Activated CD4-positive, alpha-beta memory T cell treated with anti-CD3 and anti-CD28 coated beads, Interleukin-2, amount 10 ng/mL, durations not matched to agents 7 days and 5 days (primary cell): ENCODE data around the gene LMTK2. TPM values are rescaled to one million over a fixed set of nuclear protein-coding genes. Genes with fewer than 3 reads are reported as not detected.

Experiments used
- CTCF ChIA-PET: fragments of 350-600 bp; sonication (Branson Sonifier 250); formaldehyde crosslinking; loops from one replicate; lab custom pipeline; 2021; ENCODE audit warnings: antibody characterized with exemption, inconsistent platforms; lab: Charles Lee
- POLR2A ChIA-PET: fragments of 350-600 bp; sonication (Branson Sonifier 250); formaldehyde crosslinking; loops from one replicate; lab custom pipeline; 2021; ENCODE audit warnings: antibody characterized with exemption; lab: Charles Lee
- DNase-seq: peaks from one replicate; pipeline ENCODE4 v3.0.0-alpha.2; 2020
- H3K27ac Mint-ChIP-seq: one replicate; pipeline ENCODE4 v1.8.0; 2021; ENCODE audit warnings: mild to moderate bottlenecking, mixed read lengths
- H3K27me3 Mint-ChIP-seq: one replicate; pipeline ENCODE4 v1.8.0; 2021; ENCODE audit warnings: mixed read lengths
- H3K36me3 Mint-ChIP-seq: one replicate; pipeline ENCODE4 v1.8.0; 2021; ENCODE audit warnings: low read depth, mixed read lengths
- H3K4me1 Mint-ChIP-seq: one replicate; pipeline ENCODE4 v1.8.0; 2021; ENCODE audit warnings: mixed read lengths
- H3K4me3 Mint-ChIP-seq: one replicate; pipeline ENCODE4 v1.8.0; 2021; ENCODE audit warnings: mild to moderate bottlenecking, mixed read lengths
- H3K9me3 Mint-ChIP-seq: one replicate; pipeline ENCODE4 v1.8.0; 2021; ENCODE audit warnings: mixed read lengths
- total RNA-seq, 2 experiments: library from RNA; stranded (reverse); gene quantifications; one replicate each; pipeline ENCODE4 v1.2.3, GENCODE V29; 2021

Gene LMTK2
- total RNA-seq, 2 experiments from 2014 or later: 10.0 to 11.6 TPM

DNA sequence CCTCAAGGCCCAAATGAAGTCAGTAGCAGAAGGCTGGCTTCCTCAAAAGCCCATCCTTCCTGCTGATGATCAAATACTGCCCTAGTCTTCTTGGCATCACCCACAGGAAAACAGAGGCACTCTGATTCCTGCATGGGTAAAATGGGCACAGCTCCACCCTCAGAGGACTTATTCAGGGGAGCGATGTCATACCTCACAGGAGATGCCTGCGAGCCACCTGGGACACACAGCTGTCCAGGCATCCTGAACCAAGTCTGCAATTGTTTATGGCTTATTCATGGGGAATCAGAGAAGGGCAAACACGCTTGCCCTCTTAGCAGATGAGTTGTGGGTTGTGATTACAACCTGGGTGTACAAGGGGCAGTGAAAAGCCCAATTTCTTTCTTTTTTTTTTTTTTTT is 22.0 kb upstream of the LMTK2 start:
- no peaks in the 10 kb centered on the region for H3K4me1 Mint-ChIP-seq
- ChIA-PET POLR2A (no interaction called here), CTCF (no interaction called here)
- H3K4me3 Mint-ChIP-seq: no peak overlapping the region
- H3K9me3 Mint-ChIP-seq: no peaks in the 10 kb centered on the region
- peaks cover 7% of the 10 kb centered on the region for H3K27me3 Mint-ChIP-seq
- H3K27ac Mint-ChIP-seq: no peak overlapping the region
- H3K36me3 Mint-ChIP-seq: no peaks in the 10 kb centered on the region
- DNase-seq: no peak

DNA sequence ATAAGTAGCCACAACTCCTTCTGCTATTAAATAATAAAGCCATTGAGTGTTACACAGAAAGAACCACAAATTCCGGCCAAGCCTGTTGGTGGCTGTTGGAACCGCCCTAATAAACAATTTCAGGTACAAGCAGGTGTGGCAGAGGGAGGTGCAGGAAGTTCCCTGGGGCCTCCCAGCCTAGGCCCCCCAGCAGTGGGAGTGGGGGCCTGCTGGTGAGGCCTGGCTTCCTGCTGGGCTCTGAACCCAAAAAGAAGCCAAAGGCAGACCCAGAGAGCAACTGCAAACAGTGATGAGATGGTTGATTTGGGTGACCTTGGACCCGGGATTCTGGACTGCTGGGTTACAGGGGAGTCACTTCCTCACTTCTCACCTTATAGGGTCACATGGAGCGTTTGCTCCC is 21.0 kb upstream of the LMTK2 start:
- no peak overlapping the region for H3K27ac Mint-ChIP-seq
- ChIA-PET CTCF (no interaction called here), POLR2A (no interaction called here)
- H3K4me3 Mint-ChIP-seq: no peak overlapping the region
- H3K27me3 Mint-ChIP-seq: no peaks in the 10 kb centered on the region
- H3K4me1 Mint-ChIP-seq: no peaks in the 10 kb centered on the region
- no peaks in the 10 kb centered on the region for H3K9me3 Mint-ChIP-seq
- H3K36me3 Mint-ChIP-seq: no peaks in the 10 kb centered on the region
- DNase-seq: no peak

DNA sequence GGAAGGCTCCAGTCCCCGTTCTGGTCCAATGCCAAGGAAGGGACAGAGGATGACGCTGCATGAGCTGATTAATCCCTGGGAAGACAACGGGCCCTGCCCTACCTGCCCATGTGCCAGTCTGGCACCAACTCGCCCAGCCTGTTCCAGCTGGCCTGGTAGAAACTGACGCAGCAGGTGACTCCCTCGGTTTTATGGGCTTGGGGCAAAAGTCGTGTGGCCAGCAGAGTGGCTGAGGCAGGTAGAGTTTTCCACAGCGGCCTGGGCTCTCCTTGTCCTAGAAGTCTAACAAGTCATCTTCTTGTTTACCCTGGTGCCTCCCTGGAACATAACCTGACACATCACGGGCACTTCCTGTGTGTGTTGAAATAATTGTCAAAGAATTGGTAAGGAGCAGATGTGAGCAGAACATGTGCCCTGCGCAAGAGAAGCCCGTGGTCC is 20.4 kb upstream of the LMTK2 start:
- CTCF ChIA-PET: no interaction called here
- POLR2A ChIA-PET: no interaction called here

DNA sequence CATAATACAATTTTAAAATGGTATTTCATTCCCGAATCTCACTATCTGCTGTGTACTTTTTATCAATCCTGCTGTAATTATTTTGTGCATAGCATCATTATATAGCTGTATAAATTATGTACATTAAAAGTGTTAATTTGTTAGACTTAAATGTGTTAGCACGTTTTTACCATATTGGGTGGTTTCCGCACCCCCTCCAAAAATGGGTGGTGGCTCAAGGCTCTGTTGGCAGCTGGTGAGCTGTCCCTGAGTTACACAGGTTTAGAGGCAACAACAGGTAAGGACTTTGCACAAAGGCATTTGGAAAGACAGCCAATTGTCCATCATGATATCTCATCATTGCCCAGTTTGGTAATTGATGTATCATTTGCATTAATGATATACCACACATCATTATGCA is 18.6 kb upstream of the LMTK2 start:
- CTCF ChIA-PET: no interaction called here
- H3K36me3 Mint-ChIP-seq: no peaks in the 10 kb centered on the region

More for the DNA sequence above, 20.4 kb upstream of the LMTK2 start:
- no peak overlapping the region for H3K27ac Mint-ChIP-seq
- no peak overlapping the region for H3K4me3 Mint-ChIP-seq
- H3K27me3 Mint-ChIP-seq: peaks cover 3% of the 10 kb centered on the region
- DNase-seq: no peak
- no peaks in the 10 kb centered on the region for H3K9me3 Mint-ChIP-seq
- H3K36me3 Mint-ChIP-seq: no peaks in the 10 kb centered on the region
- H3K4me1 Mint-ChIP-seq: no peaks in the 10 kb centered on the region

DNA sequence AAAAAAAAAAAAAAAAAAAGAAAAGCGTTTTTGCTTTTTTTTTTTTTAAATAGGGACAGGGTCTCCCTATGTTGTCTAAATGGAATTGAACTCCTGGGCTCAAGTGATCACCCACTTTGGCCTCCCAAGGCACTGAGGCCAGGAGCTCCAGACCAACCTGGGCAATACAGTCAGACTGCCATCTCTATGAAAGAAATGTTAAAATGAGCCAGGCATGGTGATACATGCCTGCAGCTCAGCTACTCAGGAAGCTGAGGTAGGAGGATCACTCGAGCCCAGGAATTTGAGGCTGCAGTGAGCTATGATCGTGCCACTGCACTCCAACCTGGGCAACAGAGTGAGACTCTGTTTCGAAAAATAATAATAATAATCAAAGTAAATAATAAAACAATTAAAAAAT is 16.5 kb upstream of the LMTK2 start:
- Mint-ChIP-seq H3K27me3 (peaks cover 12% of the 10 kb centered on the region), H3K9me3 (no peaks in the 10 kb centered on the region), H3K27ac (no peak overlapping the region), H3K4me1 (no peaks in the 10 kb centered on the region), H3K4me3 (no peak overlapping the region), H3K36me3 (no peaks in the 10 kb centered on the region)
- CTCF ChIA-PET: interaction anchor here (0.7 kb wide), 1 partner anchor 28 kb away, joined by 7 read pairs; no protein-coding TSS in a partner anchor
- DNase-seq: no peak
- POLR2A ChIA-PET: no interaction called here

More for the DNA sequence above, 18.6 kb upstream of the LMTK2 start:
- peaks cover 3% of the 10 kb centered on the region for H3K27me3 Mint-ChIP-seq
- POLR2A ChIA-PET: no interaction called here
- no peak for DNase-seq
- H3K27ac Mint-ChIP-seq: no peak overlapping the region
- no peaks in the 10 kb centered on the region for H3K9me3 Mint-ChIP-seq
- no peaks in the 10 kb centered on the region for H3K4me1 Mint-ChIP-seq
- H3K4me3 Mint-ChIP-seq: no peak overlapping the region

DNA sequence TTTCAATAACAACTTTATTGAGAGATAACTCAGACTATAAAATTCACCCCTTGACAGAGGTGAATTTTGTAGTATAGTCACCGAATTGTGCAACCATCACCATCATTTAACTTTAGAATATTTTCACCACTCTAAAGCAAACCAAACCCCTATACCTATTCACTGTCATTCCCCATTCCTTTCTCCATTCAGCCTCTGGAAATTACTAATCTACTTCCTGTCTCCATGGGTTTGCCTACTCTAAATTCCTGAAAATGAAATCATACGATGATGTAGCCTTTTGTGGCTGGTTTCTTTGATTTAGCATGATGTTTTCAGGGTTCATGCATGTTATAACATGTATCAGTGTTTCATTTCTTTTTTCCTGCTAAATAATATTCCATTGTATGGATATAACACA is 15.6 kb upstream of the LMTK2 start:
- ChIA-PET CTCF (no interaction called here), POLR2A (no interaction called here)
- Mint-ChIP-seq H3K9me3 (peaks cover 2% of the 10 kb centered on the region), H3K27me3 (peaks cover 15% of the 10 kb centered on the region), H3K36me3 (no peaks in the 10 kb centered on the region), H3K27ac (no peak overlapping the region), H3K4me1 (no peaks in the 10 kb centered on the region), H3K4me3 (no peak overlapping the region)
- DNase-seq: no peak

DNA sequence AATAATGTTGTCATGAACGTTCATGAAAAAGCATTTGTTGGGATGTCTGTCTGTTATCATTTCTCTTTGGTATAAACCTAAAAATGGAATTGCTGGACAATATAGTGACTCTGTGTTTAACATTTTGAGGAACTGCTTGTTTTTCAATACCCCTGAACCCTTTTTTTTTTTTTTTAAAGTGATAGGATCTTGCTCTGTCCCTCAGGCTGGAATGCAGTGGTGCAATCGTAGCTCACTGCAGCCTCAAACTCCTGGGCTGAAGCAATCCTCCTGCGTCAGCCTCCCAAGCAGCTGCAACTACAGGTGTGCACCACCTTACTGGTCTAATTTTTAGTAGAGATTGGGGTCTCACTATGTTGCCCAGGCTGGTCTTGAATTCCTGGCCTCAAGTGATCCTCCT is 15.1 kb upstream of the LMTK2 start:
- Mint-ChIP-seq H3K27ac (no peak overlapping the region), H3K4me3 (no peak overlapping the region), H3K36me3 (no peaks in the 10 kb centered on the region), H3K27me3 (peaks cover 15% of the 10 kb centered on the region), H3K4me1 (no peaks in the 10 kb centered on the region), H3K9me3 (peaks cover 4% of the 10 kb centered on the region)
- ChIA-PET CTCF (no interaction called here), POLR2A (no interaction called here)
- DNase-seq: no peak

DNA sequence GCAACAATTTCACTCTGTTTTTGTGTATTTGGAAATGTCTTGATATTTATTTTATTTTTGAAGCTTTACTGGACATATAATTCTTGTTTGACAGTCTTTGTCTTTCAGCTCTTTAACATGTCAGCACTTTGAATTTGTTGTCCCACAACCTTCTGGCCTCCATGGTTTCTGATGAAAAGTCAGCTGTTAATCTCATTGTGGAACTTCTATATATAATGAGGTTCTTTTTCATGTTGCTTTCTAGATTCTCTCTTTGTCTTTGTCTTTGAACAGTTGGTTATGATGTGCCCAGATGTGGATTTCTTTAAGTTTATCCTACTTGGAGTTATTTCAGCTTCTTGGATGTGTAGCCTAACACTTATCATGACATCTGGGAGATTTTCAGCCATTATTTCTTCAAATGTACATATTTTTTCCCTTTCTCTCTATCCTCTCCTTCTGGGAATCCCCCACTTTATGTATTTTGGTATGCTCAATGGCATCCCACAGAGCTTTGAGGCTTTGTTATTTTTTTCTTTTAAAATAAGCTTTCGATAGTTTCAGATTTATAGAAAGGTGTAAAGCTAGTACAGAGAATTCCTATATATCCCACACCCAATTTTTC is 9.5 kb upstream of the LMTK2 start:
- CTCF ChIA-PET: interaction anchor here (1.0 to 2.2 kb wide), 4 partner anchors 9 to 72 kb away, joined by 3 to 6 read pairs (median 3); partner anchors contain the start of gene LMTK2
- H3K9me3 Mint-ChIP-seq: peaks cover 29% of the 10 kb centered on the region
- no peak overlapping the region for H3K4me3 Mint-ChIP-seq
- no peak for DNase-seq
- no peaks in the 10 kb centered on the region for H3K4me1 Mint-ChIP-seq
- POLR2A ChIA-PET: interaction anchor here (0.6 kb wide), 1 partner anchor 36 kb away, joined by 3 read pairs; no protein-coding TSS in a partner anchor
- no peaks in the 10 kb centered on the region for H3K36me3 Mint-ChIP-seq
- no peak overlapping the region for H3K27ac Mint-ChIP-seq
- H3K27me3 Mint-ChIP-seq: peaks cover 31% of the 10 kb centered on the region

DNA sequence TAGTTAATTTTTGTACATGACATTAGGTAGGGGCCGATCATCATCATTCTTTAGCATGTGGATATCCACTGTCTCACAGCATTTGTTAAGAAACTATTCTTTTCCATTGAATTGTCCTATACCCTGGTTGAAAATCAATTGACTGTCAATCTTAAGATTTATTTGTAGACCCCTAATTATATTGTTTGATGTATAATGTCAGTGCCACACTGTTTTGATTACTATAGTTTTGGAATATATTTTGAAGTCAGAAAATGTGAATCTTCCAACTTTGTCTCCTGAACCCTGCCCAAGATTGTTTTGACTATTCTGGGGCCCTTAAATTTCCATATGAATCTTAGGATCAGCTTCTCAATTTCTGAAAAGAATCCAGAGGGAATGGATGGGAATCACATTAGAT is 6.6 kb upstream of the LMTK2 start:
- H3K4me3 Mint-ChIP-seq: no peak overlapping the region
- DNase-seq: no peak
- ChIA-PET CTCF (no interaction called here), POLR2A (no interaction called here)
- peaks cover 22% of the 10 kb centered on the region for H3K27me3 Mint-ChIP-seq
- H3K9me3 Mint-ChIP-seq: peaks cover 29% of the 10 kb centered on the region
- H3K36me3 Mint-ChIP-seq: no peaks in the 10 kb centered on the region
- H3K27ac Mint-ChIP-seq: no peak overlapping the region
- H3K4me1 Mint-ChIP-seq: no peaks in the 10 kb centered on the region

DNA sequence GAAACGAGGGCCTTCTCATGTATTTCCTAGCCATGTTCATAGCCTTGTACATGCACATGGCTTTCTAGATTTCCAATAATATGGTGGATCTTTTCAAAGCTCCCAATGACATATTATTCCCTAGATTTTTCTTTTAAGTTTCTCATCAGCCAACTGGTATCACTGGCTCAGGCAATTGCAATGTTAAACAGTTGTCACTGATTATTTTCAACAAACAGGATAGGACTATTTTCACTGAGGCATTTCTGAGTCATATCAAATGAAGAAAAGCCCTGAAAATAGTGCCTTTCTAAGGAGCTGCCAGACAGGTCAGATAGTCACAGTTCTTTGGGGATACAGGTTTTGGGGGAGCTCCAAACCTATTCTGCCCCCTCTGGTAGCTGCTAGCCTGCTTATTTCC is 4.5 kb upstream of the LMTK2 start:
- ChIA-PET CTCF (interaction anchor here (0.9 to 1.1 kb wide), 2 partner anchors 22 to 64 kb away, joined by 3 read pairs; no protein-coding TSS in a partner anchor), POLR2A (interaction anchor here (0.8 kb wide), 1 partner anchor 67 kb away, joined by 3 read pairs; no protein-coding TSS in a partner anchor)
- H3K36me3 Mint-ChIP-seq: no peaks in the 10 kb centered on the region
- H3K9me3 Mint-ChIP-seq: peaks cover 19% of the 10 kb centered on the region
- H3K27me3 Mint-ChIP-seq: peaks cover 16% of the 10 kb centered on the region
- H3K27ac Mint-ChIP-seq: no peak overlapping the region
- no peak for DNase-seq
- peaks cover 3% of the 10 kb centered on the region for H3K4me1 Mint-ChIP-seq
- no peak overlapping the region for H3K4me3 Mint-ChIP-seq

DNA sequence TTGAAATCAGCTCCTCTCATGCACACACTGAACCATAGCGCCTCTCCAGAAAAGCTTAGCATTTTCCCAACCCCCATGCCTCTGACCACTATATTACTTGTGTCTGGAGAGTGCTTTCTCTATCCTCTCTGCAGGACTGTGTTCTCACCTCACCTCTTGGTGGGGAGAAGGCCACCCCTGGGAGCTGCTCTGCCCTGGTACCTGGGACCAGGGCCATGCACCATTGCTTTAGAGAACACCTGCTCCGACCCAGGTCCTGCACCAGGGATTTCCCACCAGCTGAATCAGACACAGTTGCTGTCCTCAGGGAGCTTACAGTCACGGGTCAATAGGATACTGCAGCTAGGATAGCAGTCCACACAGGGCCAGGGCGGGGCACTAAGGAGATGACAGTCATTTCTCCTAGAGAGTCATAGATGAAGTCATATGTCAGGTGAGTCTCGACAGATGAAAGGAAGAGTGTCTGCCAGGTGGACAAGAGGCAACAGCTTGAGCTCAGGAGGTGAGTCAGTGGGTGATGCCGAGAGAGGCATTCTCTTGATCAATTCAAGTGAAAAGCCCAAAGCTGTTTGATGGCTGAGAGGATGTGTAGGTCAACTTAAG is 619 bp upstream of the LMTK2 start:
- Mint-ChIP-seq H3K27ac (no peak overlapping the region), H3K36me3 (no peaks in the 10 kb centered on the region), H3K4me1 (peaks cover 21% of the 10 kb centered on the region), H3K9me3 (peaks cover 6% of the 10 kb centered on the region), H3K4me3 (peak overlapping the region; percentile 98), H3K27me3 (peaks cover 1% of the 10 kb centered on the region)
- POLR2A ChIA-PET: interaction anchor here (0.9 to 1.8 kb wide), 2 partner anchors 14 to 61 kb away, joined by 3 to 14 read pairs; no protein-coding TSS in a partner anchor
- CTCF ChIA-PET: interaction anchor here (0.6 to 3.5 kb wide), 15 partner anchors 8 to 144 kb away, joined by 3 to 67 read pairs (median 4); no protein-coding TSS in a partner anchor
- DNase-seq: peak; percentile 17

DNA sequence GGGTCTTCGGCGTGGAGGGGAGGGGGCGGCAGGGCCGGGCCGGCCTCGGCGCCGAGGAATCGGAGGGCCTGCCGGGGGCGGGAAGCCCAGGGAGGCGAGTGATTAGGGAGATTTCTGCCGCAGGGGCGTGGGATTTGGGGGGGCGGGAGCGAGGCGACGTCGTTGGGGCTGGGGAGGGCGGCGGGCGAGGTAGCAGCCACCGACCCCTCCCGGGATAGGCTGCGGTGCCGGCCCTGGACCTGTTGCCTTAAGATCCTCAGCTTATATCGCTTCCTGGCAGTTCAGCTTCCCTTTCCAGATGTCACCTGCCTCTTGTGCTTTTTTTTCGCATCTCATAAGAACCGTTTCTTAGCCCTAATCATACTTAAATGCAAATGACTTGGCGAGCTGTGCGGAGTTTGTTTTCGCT is 655 bp downstream of the LMTK2 start:
- Mint-ChIP-seq H3K4me1 (peaks cover 21% of the 10 kb centered on the region), H3K4me3 (peak overlapping the region; percentile 98), H3K27ac (peak overlapping the region; percentile 61), H3K9me3 (no peaks in the 10 kb centered on the region), H3K27me3 (no peaks in the 10 kb centered on the region), H3K36me3 (peaks cover 3% of the 10 kb centered on the region)
- CTCF ChIA-PET: interaction anchor here (1.0 to 1.5 kb wide), 4 partner anchors 12 to 84 kb away, joined by 3 to 17 read pairs (median 3); no protein-coding TSS in a partner anchor
- POLR2A ChIA-PET: interaction anchor here (0.9 to 1.9 kb wide), 5 partner anchors 10 to 148 kb away, joined by 3 to 18 read pairs (median 5); no protein-coding TSS in a partner anchor
- no peak for DNase-seq
